Right lobe of liver (tissue), 4 donors: ENCODE measurements around the gene KCTD21.

Experiments
- POLR2A ChIP-seq: fragments of 450-650 bp; IDR thresholded peaks from one replicate; pipeline ENCODE4 v1.6.1; 2017; ENCODE audit warnings: antibody characterized with exemption, mild to moderate bottlenecking
- TF ChIP-seq, protein P1 (sequence below), 4 donors: fragments of 200-600 bp in 3 of 4; fragments of 450-650 bp in 1 of 4; IDR thresholded peaks; one replicate each; pipeline versions ENCODE4 v1.5.1 to v1.8.0; 2016 to 2022; ENCODE audit warnings: antibody characterized with exemption in 4 of 4, mild to moderate bottlenecking in 2 of 4
- donor health status: DM: no; HTN: no; CAD: no.
- donor health status: DM: no; HTN: no; CAD: no.
- donor health status: DM: no; HTN: yes; CAD: no.

DNA sequence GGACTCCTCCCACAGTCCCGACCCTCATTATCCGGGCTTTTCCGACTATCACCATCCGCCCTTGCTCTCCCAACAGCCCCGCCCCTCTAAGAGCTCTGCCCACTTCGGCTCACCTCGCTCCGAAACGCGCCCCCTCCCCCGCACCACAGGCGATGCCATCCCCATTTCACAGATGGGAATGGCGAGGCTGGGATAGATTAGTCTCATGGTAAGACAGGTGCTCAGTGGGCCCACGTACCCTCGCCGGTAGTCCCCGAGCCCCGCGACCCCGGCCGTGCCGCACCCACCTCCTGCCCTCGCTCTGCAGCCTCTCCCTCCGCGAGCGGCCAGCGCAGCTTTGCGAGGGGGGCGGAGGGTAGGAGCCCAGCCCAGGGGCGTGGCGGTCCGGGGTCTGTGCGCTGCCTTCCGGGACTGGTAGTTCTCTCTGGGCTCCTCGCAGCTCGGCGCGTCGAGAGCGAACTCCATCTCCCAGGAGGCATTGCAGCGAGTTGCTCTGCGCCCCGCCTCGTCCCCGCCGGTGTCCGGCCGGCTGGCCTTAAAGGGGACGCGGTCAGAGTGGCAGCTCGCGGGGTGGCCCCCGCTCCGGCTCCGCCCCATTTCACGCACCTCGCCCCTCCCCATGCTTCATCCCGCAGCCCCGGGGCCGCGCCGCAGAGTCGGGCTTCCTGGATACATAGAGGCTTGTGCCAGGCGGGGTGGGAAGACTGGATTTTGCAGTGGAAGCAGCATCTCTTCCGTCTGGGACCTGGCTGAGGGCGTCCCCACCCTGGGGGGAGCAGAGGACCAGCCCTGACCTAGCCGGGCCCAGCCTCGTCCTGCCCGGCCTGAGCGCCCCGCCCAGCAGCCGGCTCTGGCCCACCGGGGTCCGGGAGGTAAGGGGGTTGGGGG is at the start of gene KCTD21, which contains the start of gene USP35:
- TF ChIP-seq, protein P1, sequence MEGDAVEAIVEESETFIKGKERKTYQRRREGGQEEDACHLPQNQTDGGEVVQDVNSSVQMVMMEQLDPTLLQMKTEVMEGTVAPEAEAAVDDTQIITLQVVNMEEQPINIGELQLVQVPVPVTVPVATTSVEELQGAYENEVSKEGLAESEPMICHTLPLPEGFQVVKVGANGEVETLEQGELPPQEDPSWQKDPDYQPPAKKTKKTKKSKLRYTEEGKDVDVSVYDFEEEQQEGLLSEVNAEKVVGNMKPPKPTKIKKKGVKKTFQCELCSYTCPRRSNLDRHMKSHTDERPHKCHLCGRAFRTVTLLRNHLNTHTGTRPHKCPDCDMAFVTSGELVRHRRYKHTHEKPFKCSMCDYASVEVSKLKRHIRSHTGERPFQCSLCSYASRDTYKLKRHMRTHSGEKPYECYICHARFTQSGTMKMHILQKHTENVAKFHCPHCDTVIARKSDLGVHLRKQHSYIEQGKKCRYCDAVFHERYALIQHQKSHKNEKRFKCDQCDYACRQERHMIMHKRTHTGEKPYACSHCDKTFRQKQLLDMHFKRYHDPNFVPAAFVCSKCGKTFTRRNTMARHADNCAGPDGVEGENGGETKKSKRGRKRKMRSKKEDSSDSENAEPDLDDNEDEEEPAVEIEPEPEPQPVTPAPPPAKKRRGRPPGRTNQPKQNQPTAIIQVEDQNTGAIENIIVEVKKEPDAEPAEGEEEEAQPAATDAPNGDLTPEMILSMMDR (IDR thresholded peaks at IDR 0.05), result no peak
- TF ChIP-seq POLR2A, result peak; percentile 85
